PFSK-1 (cell line): Measurements from ENCODE around the gene GPR89B.

Experiments
- FOXP2 ChIP-seq: optimal IDR thresholded peaks from 2 replicates; pipeline ENCODE3; 2011; ENCODE audit warnings: borderline replicate concordance, control low read depth, inconsistent platforms; ENCODE audit not compliant: insufficient read depth; ENCODE audit errors: extremely low read length, extremely low read depth
- POLR2AphosphoS5 ChIP-seq: IDR thresholded peaks from 2 replicates; pipeline ENCODE4 v1.6.1; 2012; ENCODE audit warnings: low read depth, mild to moderate bottlenecking, control low read depth, low read length, moderate library complexity

DNA sequence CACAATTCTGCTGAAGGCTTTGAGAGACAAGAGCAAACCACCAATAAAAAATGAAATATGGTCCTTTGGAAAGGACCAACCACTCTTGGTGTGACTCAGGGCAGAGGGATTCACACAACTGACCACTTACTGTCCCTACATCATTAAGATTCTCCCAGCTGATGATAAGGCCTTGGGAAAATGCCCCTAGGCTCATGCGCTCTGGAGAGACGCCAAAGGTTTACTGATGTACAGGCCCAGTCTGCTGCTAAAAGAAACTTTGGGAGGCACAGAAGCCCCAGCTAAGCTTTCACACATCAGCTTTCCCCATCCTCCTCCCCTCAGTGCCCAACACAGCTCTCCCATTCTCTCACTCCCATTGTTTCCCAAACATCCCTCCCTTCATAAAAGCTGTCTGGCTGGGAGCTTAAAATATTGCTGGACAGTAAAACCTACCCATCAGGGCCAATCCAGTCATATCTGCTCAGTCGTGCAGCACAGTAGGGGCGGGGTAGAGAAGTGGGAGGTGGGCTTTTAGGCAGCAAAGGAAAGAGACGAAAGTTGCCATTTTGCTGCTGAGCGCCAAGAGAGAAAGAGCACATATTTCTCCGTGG lies 25.9 kb upstream of the GPR89B start, which contains the start of gene GJA8:
- TF ChIP-seq FOXP2 = no peak
- no peak for TF ChIP-seq POLR2AphosphoS5
